GM21723 (cell line): Measurements from ENCODE around the gene IKZF1.
"Not testable (repeated sequence)": the region's sequence is repeated elsewhere in the genome, so short reads cannot be mapped to it uniquely, and the experiment has no call there.

Source experiments
- ATAC-seq: cut with Tn5 transposase; IDR thresholded peaks from one replicate; pipeline ENCODE4 v1.9.1; 2021; ENCODE audit warnings: mild to moderate bottlenecking, moderate library complexity; ENCODE audit not compliant: unreplicated experiment

Gene IKZF1

DNA sequence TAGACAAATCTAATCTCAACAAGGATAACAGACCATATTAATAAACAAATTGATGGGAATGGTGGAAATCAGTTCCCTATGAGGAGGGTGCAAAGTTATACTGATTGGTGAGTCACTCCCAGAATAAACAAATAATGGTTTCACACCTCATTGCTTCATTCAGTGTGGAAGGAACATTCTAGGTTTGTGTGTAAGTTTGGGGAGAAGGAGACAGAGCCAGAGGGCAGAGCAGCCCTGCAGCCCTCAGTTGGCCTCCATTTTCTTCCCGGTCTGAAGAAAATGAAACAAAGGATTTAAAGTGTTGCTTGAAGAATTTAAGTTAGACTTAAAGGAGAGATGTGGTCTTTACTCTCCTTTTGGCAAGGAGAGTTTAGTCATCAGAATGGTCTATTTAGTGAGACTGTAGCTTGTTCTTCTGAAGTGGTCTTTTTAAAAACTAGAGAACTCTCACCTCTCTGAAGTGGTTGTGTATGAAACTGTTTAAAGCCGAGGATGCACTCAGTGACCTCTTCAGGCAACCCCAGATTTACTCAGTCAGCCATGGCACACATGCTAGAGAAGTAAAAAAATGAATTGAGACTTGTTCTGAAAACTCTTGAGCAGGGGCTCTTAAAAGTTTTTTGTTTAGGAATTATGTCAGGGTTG lies 27.2 kb downstream of the IKZF1 start:
- peak; percentile 73 for ATAC-seq

DNA sequence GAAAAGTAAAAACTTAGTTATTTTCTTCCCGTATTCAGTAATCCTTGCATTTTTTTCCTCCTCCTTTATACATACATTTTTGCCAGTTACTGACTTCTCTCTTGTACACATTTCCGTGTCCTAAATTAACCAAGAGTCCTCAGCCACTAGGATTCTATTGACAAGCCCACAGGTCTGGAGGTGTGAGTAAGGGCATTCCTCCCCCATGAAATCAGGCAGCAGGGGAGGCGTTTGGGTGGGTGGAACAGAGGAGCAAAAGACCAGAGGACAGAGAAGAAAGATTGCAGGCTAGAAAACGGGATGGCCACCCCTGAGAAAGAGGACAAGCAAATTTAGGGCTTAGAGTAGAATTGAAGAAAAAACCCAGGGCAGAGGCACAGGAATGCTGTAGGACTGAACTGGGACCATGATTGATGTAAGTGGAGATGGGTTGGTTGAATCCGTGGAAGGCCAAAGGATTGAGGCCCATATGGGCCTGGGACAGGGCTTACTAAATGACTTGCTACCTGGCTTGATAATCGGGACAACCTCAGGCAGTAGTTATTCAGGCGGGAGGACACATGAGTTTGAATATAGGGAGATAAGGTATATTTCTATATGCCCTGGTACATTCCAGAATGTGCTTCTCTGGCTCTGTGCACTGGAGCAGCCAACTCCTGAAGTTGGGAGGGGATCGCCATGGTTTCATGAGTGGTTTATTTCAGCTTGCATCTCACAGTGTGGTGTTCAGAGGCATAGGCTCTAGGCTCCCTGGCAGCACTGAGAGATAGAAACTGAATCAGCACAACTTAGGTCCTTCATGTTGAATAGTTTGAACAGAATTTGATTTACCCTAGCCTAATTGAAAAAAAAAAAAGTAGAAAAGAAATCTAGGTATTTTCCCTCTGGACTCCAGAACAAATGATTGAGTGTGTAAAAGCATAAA lies 28.0 kb downstream of the IKZF1 start:
- ATAC-seq, result no peak

DNA sequence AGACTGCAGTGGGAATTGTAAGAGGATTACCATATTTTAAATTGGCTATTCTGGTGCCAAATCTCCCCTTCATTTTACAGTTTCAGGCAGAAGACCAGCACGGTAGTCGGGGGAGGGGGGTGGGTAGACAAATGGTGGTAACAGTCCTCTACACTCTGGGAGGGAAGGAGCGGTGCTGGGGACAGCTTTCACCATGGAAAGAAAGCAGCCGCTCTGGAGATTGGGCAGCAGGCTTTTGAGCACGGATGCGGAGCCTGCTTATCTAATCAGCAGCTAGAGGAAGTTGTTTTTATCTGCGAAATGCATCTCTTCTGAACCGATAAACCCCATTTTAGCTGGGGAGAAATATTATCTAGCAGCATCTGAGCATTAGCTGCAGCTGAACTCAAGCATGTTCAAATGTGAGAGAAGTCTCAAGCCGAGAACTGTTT lies 28.7 kb downstream of the IKZF1 start:
- no peak for ATAC-seq

DNA sequence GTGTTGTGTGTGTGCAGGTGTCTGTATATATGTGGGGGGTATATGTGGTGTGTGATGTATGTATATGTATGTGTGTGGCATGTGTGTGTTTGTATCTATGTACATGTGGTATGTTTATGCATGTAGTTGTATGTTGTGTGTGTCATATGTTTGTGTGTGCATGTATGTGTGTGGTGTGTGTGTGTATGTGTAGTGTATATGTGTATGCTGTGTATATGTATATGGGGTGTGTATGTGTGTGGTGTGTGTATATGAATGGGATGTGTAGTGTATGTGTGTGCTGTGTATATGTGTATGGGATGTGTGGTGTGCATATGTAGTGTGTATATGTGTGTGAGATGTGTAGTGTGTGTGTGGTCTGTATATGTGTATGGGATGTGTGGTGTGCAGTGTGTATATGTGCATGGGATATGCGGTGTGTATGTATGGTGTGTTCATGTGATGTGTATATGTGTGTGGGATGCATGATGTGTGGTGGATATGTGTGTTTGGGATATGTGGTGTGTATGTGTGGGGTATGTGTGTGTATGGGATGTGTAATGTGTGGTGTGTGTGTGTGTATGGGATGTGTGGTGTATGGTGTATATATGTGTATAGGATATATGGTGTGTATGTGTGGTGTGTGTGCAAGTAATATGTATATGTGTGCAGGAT lies 30.0 kb downstream of the IKZF1 start:
- no peak for ATAC-seq

DNA sequence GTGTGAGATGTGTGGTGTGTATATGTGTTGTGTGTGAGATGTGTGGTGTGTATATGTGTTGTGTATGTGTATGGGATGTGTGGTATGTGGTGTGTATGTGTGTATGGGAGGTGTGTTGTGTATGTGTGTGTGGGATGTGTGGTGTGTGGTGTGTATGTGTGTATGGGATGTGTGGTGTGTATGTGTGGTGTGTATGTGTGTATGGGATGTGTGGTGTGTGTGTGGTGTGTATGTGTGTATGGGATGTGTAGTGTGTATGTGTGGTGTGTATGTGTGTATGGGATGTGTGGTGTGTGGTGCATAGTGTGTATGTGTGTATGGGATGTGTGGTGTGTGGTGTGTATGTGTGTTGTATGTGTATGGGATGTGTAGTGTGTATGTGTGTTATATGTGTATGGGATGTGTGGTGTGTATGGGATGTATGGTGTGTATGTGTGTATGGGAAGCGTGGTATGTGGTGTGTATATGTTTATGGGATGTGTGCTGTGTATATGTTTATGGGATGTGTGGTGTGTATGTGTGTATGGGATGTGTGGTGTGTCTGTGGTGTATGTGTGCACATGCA lies 30.8 kb downstream of the IKZF1 start:
- ATAC-seq, result no peak

DNA sequence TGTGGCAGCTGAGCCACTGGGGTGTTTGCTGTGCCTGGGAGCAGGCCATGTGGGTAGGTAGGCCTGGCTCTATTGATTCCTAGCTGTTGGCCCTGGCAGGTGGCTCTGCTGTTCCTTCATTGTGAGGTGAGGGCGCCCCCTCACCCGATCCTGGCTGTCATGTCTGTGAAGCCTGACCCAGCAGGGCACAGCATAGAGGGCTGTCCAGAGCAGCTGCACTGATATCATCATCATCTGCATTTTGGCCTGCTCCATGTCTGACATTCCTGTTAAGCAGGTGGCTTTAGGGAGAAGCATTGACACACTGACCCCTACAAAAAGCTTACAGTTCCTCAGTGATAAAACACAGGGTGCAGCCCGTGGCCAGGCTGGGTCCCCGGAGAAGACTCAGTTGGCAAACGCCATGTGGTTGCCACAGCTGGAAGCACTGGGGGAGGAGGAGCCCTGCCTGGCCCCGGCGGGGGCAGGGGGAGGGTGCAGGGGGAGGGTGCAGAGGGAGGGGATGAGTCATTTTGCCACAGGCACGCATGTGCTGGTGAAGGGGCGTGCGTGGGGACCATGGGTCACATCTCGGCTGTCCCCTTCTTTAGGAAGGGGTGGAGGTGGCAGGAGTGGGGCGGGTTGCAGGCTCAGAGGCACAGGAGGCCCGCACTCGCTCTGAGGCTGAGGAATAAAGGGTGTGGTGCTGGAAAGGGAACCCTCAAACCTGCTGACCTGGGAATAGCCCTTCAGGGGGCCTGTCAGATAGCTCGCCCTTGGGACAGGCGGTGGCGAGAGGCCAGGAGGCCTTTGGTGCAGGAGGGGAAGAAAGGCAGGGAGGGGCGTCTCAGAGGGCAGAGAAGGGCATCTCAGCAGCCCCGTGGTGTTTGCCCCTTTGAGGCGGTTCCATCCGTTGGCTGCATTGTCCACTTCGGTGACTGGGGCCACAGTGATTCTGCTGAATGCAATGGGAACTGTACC lies 31.6 kb downstream of the IKZF1 start:
- ATAC-seq, result peak; percentile 27

DNA sequence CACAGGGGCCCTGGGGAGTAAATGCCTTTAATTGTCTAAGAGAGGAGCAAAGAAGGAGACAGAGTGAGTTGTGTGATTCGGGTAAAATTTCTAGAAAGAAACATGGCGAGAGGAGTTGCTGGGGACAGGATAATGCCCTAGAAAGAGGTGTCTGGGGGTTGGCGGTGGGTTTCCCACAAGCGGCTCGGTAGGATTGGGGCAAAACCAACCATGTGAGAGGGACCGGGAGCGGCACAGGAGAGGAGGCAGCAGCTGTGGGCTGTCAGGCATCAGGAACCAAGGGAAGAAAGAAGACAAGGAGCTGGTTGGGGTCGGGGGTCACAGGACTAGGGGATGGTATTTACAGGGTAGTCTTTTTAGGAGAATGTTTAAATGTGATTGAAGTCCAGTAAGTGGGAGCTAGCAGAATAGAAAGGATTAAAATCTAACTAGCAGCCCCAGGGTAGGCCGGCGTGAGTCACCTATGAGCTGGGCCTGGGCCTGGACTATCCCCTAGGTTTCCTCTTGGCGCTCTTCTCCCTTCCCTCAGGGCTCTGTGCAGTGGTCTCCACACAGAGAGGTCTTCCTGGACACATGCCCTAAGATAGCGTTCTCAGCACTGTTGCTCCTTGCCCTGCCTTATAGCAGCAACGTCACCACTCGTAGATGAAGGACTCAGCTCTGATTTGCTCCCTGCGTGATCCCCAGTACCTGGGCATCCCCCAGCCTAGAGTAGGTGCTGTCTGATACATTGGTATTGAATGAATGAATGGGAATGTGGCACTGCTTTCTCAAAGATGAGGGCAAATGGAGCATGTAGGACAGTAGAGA lies 32.6 kb downstream of the IKZF1 start:
- ATAC-seq, result no peak

DNA sequence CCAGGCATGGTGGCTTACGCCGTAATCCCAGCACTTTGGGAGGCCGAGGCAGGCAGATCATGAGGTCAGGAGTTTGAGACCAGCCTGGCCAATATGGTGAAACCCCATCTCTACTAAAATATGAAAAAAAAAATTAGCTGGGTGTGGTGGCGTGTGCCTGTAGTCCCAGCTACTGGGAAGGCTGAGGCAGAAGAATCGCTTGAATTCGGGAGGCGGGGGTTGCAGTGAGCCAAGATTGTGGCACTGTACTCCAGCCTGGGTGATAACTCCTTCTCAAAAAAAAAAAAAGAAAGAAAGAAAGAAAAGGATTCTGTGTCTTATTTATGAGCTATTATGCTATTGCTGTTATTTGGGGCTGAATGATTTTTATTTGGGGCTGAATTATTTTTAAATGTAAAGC lies 35.0 kb downstream of the IKZF1 start:
- not testable (repeated sequence) for ATAC-seq

DNA sequence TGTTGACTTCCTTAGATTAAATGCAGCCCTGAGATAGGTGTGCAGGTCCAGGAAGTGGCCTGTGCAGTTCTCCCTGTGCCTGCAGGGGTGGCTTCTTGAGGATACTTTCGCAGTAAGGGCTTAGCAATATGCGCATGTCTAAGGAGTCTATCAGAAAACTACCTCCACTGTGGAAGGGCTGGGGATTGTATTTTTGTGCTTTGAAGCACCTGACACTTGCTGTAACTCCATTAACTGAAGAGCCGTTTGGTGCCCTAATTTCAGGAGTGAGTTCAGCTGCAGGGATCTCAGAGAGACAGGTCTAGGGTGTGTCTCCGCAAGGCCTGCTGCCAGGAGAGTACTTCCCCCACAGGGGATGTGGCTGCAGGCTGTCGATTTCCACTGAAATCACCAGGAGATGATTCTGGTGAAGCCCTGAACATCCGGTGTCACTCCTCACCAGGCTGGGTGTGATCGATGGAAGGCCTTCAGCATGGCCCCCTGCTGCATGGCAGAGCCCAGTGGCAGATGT lies 35.5 kb downstream of the IKZF1 start:
- ATAC-seq, result no peak

DNA sequence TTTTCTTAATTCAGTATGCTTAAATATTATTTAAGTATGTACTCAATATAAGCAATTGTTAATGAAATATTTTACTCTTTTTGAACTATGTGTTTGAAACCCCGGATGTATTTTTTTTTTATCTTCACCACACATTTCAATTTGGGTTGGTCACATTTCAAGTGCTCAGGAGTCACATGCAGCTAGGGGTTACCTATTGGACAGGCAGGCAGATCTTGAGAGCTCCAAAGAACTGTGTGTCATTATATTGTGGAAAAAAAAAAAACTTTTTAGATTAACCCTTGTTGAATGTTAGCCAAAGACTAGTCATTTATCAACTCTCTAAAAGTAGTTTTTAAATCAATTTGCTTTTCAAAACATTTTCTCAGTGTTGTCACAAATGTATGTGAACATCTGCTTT lies 37.2 kb downstream of the IKZF1 start:
- no peak for ATAC-seq

DNA sequence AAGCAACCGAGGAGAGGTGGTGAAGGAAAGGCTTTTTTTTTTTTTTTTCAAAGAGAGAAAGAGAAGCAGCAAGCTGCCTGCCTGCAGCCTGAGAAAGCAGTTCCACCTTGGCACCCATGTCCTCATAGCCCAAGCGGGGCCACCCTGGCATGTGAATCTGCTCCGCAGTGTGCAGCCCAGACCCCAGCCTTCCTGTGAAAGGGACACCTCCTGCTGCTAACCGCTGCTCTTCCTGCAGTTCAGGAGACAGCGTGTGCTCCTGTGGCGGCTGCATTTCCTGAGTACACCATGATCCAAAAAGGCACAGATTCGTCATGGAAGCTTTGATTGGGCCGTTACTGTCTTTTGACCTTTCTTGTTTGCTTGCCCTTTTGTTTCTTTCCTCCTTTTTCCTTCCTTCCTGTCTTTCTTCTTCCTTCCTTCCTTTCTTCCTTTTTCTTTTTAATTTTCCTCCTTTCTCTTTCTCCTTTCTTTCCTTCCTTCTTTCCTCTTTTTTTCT lies 38.1 kb downstream of the IKZF1 start:
- ATAC-seq, result no peak

DNA sequence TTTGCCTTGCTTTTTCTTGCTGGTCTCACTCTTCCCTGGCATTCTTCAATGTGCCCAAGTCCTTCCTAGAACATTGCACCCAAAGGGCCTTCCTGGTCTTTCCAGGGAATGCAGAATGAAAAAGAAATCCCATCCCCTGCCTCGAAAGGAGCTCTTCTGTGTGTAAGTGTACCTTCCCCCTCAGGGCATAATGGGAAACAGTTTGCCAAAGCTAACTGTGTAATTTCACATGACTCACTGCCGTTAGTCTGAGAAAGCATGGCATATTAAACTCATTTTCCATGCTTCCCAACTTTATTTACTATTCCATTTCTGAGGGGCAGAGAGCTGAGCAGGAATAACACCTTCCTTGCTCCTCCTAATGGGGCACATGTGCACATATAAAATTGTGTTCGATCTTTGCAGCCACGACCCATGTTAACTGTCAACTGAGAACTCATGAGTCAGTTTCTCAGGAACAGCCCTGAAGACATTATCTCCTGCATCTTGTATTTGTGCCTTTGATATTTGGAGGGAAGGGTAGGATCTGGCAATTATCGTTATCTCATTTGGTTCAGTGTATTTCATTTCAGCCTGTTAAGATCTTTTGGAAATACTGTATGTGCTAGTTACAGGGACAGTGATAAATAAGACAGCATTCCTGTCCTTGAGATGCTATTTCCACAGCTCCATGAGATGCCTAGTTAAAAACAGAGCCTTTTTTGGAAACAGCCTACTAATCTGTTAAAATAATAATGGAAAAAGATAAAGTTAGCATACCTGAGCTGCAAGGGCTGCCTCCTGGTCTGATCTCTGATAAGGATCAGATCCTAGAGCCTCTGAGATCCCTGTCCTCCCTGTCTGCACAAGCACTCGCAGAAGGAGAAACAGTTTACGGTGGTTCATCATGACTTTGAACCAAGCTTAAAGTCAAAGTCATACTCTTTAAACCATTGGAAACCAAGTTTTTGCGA lies 42.3 kb downstream of the IKZF1 start:
- no peak for ATAC-seq

DNA sequence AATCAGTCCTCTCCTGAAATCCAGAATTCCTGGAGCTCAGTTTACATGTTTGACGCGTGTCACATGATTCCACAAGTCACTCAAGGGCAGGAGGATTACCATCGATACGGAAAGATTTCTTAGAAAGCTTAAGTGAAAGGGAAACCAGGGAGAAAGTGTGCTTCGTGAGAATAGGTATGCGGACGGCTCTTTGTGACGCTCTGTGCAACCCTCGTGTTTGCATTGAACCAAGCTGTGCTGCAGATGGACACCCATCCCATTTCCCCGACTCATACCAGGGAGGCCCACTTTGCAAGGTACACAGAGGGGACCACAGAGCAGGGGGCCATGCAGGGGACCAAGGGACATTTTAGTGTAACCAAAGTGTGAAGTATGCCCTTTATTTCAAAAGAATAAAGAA lies 43.2 kb downstream of the IKZF1 start:
- no peak for ATAC-seq

DNA sequence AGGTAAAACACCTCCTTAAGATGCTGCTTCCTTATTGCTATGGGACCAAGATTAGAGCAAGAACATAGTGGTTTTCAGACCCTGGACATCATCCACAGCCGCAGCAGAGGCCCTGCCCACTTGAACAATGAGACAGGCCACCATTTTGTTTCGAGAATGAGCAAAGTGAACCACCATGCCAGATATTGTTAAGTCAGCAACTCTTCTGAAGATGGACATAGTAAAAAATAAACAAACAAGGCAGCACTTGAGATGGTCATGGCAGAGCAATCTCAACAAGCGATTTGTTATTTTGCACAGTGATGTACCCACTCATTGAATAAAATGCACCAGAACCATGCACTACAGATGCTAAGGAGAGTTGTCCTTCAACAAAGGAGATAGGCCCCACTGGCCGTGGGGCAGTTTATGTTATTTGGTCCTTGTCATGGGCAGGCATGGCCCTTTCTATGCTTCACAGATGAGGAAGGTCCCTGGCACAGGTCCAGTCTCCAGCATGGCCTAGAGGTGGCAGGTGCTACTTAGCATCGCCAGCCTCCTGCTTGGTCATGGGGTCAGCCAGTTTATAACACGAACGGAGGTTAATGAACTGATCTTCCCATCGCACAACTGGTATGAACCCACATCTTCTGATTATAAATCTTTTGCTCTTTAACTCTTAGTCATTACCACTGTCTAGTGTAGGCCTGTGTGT lies 44.1 kb downstream of the IKZF1 start:
- ATAC-seq, result no peak

DNA sequence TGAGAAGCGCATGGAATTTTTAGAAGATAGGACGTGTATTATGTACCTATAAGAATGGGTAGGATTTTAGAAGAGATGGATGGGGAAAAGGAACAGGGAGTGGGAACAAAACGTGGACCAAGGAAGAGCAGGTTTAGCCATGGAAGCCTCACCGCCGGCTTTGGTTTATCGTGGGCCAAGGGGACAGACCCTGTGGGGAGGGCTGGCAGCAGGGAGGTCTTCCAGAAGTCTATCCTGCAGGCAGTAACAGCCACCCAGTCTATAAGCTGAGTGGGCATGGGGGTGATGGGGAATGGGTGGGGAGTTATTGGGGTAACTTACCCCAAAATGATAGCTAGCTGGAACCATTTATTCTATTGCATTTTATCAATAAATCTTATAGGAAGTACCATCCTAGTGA lies 44.9 kb downstream of the IKZF1 start:
- ATAC-seq, result no peak

DNA sequence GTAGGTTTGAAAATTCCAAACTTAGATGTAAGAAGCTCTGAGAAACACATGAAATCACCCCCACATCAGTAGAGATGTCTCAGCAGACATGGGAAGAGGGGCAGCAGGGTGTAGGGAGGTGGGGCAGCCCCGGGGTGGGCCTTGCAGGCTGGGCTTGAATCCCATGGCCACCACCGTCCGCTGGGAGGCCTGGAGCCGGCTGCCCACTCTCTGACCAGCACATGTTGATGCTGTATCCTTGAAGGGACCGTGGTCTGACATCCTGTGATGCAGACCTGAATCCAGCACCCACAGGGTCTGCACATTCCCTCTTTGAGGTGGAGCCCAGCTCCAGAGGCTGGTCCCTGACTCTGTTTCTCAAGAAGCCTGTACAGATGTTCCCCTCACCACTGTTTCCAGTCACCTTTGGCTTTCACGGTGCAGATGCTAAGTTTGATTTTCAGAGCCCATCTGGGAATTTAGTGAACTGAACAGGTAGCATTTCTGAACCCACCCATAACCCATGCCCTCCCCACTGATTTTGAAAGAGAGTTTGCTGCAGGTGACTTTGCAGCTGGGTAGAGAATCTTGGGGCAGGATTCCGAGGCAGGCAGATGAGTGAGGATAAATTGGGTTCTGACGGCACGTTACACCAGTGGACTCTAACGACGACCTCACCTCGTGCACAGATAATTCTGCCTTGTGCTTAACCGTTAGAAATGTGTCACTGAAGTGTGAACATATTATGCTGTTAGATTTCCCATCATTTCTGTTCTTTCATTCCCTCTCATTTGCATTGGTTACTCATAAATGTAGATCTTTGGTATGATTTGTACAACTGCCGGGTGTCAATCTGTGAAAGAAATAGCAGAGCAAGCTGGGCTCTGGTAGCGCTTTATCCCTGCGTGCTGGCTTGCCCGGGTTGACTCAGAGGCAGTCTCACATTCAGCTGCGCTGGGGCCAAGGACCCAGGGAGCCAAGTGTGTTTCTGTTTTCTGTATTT lies 45.7 kb downstream of the IKZF1 start:
- ATAC-seq, result peak; percentile 75
